Dedifferentiated amniotic fluid mesenchymal stem cell (primary cell): ENCODE measurements around the gene KMT2E.

Experiments used
- DNase-seq: peaks from one replicate; pipeline ENCODE4 v3.0.0-alpha.2; 2016; ENCODE audit errors: extremely low spot score

KMT2E gene

DNA sequence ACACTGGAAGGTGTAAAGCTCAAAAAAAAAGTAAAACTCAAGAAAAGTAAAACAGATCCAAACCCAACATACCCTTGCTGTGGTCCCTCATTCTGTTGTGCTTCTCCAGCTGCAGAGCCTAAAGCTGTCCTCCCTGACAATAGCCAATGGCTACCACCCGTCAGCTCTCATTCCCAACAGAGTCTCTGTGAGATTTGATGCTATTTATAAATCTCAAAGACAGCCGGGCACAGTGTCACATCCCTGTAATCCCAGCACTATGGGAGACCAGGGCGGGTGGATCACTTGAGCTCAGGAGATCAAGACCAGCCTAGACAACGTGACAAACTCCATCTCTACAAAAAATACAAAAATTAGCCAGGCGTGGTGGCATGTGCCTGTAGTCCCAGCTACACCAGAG is 116.0 kb downstream of the KMT2E start:
- DNase-seq: no peak

DNA sequence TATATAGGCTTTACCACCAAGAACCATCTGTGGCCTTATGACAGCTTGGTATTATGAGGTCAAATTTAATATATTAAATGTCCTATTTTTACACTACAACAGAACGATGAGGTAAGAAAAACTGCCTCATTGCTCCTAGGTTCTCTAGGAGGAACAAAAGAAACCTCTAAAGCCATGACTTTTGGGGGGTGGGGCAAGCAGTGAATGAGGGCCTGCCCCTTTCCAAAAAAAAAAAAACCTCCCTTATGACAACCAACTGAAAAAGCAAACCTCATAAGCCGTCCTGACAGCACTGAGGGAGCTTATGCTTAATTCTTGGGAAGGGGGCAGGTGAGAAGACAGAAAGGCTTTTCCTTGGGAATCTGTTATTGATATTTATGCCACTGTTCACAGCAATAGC is 116.6 kb downstream of the KMT2E start:
- DNase-seq: no peak

DNA sequence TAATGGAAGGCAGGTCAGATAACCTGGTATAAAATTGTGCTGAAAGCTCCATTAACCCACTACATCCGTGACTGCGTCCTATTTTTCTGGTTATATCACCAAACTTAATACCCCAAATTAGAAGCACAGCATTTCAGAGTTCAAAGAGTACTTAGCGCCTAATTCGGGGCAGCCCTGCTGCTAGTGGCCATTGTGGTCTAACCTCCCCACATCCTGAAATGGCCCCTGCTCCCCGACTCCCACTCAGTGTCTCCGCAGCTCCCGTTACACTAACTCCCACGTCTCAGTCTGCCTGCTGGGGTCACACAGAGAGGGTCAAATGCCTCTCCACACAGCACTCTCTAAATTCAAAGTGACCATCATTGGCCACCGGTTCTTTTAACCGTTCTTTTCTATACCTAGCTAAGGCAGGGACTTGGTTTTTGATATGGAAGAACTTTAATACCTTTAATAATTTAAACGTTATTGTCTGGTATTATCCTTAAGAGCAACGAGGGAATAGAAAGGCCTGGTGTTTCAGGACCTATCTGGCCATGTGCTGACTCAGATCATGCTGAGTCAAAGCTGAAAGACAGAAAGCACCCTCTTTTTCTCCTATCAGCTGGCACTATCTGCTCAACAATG is 117.1 kb downstream of the KMT2E start:
- no peak for DNase-seq

DNA sequence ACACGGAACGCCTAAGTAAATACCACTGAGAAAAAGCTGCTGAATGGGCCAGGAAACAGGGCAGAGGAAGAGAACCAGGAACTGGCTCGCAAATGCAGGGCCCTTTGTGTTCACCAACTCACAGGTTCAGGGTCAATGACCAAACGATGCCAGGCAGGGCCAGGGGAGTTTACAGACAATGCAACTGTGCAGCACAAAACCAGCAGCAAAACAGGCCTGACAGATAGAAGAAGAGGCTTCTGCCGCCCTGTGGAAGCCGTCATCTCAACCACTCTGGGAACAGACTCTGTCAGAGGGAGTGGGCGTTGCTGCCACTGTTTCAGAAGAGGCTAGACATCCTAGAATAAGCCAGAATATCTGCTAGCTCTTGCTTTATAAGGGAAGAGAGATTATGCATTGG is 117.9 kb downstream of the KMT2E start:
- no peak for DNase-seq

DNA sequence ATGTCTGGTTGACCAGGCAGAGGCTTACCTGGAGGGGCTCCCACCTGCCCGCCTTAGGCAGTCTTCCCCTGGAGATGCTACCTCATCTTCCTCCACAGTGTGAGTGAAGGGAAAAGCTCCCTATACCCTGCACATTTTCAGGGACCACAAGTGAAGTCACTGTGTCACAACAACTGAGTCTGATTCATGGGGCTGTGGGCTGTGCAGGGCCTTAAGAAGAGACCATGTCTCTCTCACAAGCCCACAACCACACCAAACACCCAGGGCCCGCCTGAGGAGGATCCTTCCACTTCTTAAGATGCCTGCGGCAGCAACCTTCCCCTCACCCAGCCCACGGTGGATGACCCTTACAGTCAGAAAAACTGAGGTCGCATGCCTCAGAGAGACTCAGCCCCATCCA is 118.3 kb downstream of the KMT2E start:
- no peak for DNase-seq

GRCh38 chr7:105132835-105133234 is 118.8 kb downstream of the KMT2E start:
- DNase-seq: no peak

DNA sequence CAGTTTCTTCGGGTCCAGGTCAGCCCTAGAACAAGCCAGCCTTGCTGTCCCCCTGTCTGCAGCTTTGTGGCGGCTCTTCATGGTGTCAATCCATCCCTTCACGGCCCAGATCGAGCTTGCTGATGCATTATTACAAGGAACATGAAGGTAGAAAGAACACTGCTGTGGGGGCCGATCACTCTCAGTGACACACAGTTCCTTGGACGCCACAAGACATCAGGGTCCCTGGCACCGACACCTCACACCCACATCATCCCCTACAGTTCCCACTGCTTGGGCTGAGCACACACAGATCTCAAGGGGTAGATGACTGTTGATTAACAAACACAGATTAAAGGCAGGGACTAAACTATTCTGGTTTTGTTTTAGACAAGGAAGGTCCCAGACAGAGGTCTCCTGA is 119.4 kb downstream of the KMT2E start:
- no peak for DNase-seq

GRCh38 chr7:105133986-105134655 is 120.1 kb downstream of the KMT2E start:
- no peak for DNase-seq

DNA sequence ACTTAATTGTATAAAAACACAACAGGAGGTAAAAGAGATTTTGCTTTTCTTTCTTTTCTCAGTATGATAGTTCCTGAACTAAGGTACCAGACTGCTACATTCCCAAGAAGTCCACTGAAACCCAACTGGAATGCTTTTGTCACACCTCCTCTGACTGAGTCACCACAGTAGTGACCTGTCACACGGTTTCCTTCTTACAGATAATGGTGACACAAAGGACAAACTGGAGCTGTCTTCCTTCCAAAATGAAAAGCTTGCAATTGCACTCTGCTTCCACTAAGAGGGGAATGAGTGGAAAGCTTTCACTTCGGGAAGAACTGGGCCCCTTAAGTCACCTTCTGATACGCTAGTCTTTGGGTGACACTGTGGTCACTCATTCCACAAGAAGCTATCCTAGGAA is 122.2 kb downstream of the KMT2E start:
- DNase-seq: no peak

DNA sequence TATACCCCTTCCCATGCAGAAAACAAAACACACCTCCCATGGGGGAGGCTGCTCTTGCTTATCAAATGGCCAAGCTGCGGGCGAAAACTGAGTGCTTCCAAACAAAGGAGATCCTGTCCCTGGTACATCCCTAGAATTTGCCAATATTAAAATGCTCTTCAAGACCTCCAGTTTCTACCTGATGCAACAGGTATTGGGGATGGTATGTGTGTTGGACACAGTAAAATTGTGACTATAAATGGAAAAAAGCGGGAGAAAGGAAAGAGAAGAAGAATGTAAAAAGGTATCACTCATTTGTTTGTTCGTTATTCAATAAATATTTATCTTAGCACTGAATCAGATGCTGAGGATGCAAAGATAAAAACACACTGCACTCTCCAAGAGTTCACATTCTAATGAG is 123.9 kb downstream of the KMT2E start:
- no peak for DNase-seq

DNA sequence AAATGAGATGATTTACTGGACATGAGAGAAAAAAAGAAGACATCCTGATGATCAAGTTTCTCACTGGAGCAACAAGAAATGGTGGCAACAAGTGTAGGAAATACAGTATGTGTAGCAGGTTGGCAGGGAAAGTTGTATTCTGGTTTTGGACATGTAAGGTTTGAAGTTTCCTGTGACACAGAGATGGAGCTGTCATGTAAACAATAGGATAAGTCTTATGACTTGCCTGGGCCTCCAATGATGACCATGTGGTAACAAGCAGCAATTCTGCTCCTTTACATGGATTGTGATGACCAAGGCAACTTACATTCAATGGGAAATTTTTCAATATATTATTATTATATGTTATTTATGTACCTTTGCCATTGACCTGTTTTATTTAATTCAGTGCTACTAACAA is 125.4 kb downstream of the KMT2E start:
- DNase-seq: no peak

DNA sequence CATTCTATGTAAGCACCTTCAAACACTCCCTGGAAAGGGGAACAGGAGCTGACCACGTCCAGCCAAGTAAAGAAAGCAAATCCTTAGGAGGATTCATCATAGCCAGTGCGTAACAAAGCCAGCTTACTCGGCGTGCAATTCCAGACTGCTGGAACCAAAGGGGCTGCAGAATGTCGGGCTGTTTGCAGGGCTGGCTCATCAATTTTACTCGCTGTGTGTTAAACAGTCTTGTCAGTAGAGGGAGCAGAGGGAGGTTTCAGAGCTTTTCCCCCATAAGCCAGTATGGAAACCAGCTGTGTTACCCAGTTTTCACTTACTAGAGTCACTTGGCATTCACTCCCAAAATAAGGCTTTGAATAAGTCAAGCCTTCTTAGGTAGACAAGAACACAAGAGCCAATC is 127.1 kb downstream of the KMT2E start:
- no peak for DNase-seq

DNA sequence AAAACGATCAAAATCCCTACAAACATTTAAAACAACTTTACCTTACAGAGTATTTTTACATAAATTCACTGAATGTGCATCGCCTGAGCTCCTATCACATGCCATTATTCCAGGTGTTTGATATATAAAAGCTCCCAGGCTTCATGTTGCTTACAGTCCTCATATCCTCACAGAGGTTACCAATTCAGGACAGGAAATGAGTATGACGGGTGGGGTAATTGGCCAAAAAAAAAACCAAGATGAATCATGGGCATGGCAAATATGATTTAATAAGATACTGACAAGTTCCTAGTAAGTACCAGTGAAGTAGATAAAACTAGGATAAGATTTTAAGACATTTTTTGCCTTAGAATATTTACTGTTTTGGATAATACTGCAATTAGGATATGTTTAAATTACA is 135.8 kb downstream of the KMT2E start:
- no peak for DNase-seq

DNA sequence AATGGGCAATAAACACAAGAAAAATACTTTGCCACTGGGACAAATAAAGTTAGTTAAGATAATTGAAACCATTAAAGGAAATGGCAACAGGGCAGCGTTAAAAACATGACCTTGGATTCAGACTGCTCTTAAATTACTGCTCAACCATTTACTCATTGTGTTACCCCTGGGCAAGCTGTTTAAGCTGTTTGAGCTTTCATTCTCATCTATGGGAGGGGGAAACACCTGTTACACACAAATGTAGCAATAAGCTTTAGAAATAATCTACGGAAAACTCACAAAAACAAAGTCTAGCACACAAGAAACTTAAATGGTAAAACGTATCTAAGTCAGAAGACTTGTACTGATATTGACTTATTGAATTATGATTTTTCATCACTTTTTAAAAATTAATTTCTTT is 137.1 kb downstream of the KMT2E start:
- DNase-seq: no peak

- no peak for DNase-seq
These were observed 139.5 kb downstream of the KMT2E start for GRCh38 chr7:105153531-105153930.

DNA sequence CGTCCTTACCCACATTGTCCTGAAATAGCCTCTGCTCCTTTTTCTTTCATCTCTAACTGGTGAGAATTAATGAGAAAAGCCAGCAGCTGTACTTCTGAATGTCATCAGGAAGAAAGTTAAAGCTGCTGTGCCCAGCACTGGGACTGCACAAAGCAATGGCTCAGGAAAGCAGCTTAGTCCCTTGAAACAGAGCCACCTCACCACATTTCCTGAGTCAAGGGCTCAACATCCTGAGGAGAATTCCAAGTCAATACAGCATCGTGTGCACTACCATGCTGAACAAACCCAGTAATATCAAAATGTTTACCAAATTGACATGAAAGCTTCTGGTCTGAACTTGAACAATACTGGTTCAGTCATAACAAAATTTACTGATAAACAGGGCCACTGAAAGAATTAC is 140.1 kb downstream of the KMT2E start:
- no peak for DNase-seq

DNA sequence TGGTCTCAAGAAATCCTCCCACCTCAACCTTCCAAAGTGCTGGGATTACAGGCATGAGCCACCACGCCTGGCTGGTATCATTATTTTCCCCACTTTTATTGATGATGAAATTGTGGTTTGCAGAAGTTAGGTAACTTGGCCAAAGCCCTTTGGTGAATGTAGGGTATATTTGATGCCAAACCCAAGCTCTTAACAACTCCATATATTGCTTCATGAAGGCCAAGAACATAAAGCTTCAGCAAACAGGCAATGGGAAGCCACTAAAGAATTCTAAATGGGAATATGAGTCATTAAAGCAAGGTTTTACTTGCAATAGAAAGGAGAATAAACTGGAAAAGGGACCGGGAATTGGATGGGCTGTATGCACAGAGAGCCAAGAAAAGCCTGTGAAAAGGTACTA is 142.7 kb downstream of the KMT2E start:
- no peak for DNase-seq

DNA sequence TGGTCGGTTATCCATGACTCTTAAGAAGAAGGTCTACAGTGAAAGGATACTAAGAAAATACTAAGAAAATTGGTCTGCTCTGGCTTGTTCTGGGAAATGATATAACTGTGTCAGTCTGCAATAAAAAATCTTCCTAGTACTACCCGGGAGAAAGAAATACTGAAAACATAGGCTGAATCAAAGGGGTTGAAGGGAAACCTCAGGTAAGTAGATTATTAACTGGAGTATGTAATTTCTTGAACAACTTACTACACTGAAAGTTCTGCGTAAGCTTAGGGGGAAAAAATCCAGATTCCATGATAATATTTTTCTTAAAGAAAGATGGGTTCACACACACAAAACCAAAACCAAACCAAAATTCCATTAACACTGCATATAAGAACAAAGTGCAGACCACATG is 143.3 kb downstream of the KMT2E start:
- DNase-seq: no peak

GRCh38 chr7:105161366-105161765 is 147.4 kb downstream of the KMT2E start:
- DNase-seq: no peak
